Pancreas (tissue), 10 donors: ENCODE results near the gene MPPED1. TPM values are rescaled to one million over a fixed set of nuclear protein-coding genes. Genes with fewer than 3 reads are reported as not detected.

Experiments
- ATAC-seq, 4 donors: fragments of 200-7000 bp; cut with Tn5 transposase; one replicate each; pipeline versions ENCODE4 v1.8.0 to v1.9.1; 2020; ENCODE audit warnings: mild to moderate bottlenecking in 4 of 4, moderate library complexity in 4 of 4
- DNase-seq, 6 donors: peaks; one replicate each; pipeline ENCODE4 v3.0.0-alpha.2; 2020
- FAIRE-seq: peaks from 2 replicates; lab custom pipeline; 2012; peaks lifted over from hg19 to GRCh38; lab: Jason Lieb, UNC
- H3K27ac ChIP-seq, 4 donors: fragments of 200-600 bp; sonication (generic); 1 replicate in 3 of 4; 2 replicates in 1 of 4; pipeline versions ENCODE4 v1.5.0 to v1.8.0; 2020
- H3K27me3 ChIP-seq, 4 donors: fragments of 200-600 bp; one replicate each; pipeline ENCODE4 v1.8.0; 2021
- H3K36me3 ChIP-seq, 3 donors: fragments of 200-600 bp; sonication (generic) in 1 of 3; one replicate each; pipeline versions ENCODE4 v1.5.0 to v1.8.0; 2020 to 2021
- H3K4me1 ChIP-seq, 3 donors: fragments of 200-600 bp; one replicate each; pipeline ENCODE4 v1.8.0; 2021
- H3K4me3 ChIP-seq, 4 donors: fragments of 200-600 bp; sonication (generic) in 2 of 4; one replicate each; pipeline versions ENCODE4 v1.5.0 to v1.8.0; 2020 to 2021
- H3K9me3 ChIP-seq, 4 donors: fragments of 200-600 bp; one replicate each; pipeline ENCODE4 v1.8.0; 2021
- WGBS, 2 donors: extraction: QIAGEN DNeasy Blood & Tissue Kit; methylation state at CpG; one replicate each; pipeline ENCODE4 v1.1.7; 2013; 5-methylcytosine and 5-hydroxymethylcytosine counted together
- intact Hi-C, 3 donors: fragments of 100-400 bp; cut with DNase I; formaldehyde crosslinking; loops; one replicate each; pipeline versions ENCODE4 v1.11.1 to v1.14.2; 2022
- polyA plus RNA-seq, 2 donors: library from polyadenylated mRNA; stranded (reverse); fragments of 200-250 nt; gene quantifications; one replicate each; pipeline ENCODE4 v1.2.3, GENCODE V29; 2013
- total RNA-seq, 6 donors: library from RNA; stranded (reverse); fragmentation: NEBNext Ultra II Directional in 4 of 6; extraction: Animal tissue kit (Norgen Biotek cat#: 25700) in 4 of 6; gene quantifications; one replicate each; pipeline versions ENCODE4 v1.2.1 to v1.2.4, GENCODE V29; 2021 to 2023
- TF ChIP-seq, protein P1 (sequence below), 4 donors: fragments of 200-600 bp; sonication (generic) in 3 of 4; IDR thresholded peaks; one replicate each; pipeline versions ENCODE4 v1.5.0 to v1.8.0; 2021; ENCODE audit warnings: antibody characterized with exemption in 4 of 4
- donor health status: healthy with polysubstance abuse.
- donor health status: DM: no; HTN: no; CAD: no; lungs with moderate emphysema.
- donor health status: DM: no; HTN: no; CAD: no.
- donor health status: control.
- donor health status: control.
- donor health status: Bipolar disorder and iron deficiency.
- donor health status: DM: yes; HTN: yes; CAD: no.
- donor health status: DM: no; HTN: no; CAD: no.
- donor health status: DM: no; HTN: no; CAD: no.
- donor health status: DM: yes; HTN: yes; CAD: no.

Gene MPPED1
- total and polyA plus RNA-seq, 8 donors, result 0.05 TPM; not detected in 7

DNA sequence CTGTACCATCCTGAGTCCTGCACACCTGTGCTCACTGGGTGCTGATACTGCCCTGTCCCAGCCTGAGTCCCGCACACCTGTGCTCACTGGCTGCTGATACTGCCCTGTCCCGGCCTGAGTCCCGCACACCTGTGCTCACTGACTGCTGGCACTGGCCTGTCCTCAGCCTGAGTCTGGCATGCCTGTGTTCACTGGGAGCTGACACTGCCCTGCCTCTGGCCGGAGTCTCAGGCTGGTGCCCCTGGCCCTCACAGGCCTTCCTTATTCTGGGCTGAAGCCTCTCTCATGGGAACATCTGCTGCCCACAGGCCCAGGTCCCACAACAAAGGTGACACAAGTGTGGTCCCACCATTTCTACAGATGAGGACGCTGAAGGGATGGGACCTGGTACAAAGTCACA is 115.1 kb downstream of the MPPED1 start:
- FAIRE-seq, result no peak
- intact Hi-C loops, result no loop called here
- WGBS, 2 donors, result 57 to 67% methylated on average over 5 of the region's 5 CpGs
- Histone ChIP-seq H3K9me3 (no peaks in the 10 kb centered on the region), H3K36me3 (no peaks in the 10 kb centered on the region), H3K27ac (no peak overlapping the region), H3K4me1 (no peaks in the 10 kb centered on the region), H3K4me3 (no peak overlapping the region), H3K27me3 (peaks cover 0 to 3% (median 0%) of the 10 kb centered on the region in 4 donors)
- DNase-seq, result no peak
- TF ChIP-seq, protein P1, sequence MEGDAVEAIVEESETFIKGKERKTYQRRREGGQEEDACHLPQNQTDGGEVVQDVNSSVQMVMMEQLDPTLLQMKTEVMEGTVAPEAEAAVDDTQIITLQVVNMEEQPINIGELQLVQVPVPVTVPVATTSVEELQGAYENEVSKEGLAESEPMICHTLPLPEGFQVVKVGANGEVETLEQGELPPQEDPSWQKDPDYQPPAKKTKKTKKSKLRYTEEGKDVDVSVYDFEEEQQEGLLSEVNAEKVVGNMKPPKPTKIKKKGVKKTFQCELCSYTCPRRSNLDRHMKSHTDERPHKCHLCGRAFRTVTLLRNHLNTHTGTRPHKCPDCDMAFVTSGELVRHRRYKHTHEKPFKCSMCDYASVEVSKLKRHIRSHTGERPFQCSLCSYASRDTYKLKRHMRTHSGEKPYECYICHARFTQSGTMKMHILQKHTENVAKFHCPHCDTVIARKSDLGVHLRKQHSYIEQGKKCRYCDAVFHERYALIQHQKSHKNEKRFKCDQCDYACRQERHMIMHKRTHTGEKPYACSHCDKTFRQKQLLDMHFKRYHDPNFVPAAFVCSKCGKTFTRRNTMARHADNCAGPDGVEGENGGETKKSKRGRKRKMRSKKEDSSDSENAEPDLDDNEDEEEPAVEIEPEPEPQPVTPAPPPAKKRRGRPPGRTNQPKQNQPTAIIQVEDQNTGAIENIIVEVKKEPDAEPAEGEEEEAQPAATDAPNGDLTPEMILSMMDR (IDR thresholded peaks at IDR 0.05), result no peak
- no peak for ATAC-seq

DNA sequence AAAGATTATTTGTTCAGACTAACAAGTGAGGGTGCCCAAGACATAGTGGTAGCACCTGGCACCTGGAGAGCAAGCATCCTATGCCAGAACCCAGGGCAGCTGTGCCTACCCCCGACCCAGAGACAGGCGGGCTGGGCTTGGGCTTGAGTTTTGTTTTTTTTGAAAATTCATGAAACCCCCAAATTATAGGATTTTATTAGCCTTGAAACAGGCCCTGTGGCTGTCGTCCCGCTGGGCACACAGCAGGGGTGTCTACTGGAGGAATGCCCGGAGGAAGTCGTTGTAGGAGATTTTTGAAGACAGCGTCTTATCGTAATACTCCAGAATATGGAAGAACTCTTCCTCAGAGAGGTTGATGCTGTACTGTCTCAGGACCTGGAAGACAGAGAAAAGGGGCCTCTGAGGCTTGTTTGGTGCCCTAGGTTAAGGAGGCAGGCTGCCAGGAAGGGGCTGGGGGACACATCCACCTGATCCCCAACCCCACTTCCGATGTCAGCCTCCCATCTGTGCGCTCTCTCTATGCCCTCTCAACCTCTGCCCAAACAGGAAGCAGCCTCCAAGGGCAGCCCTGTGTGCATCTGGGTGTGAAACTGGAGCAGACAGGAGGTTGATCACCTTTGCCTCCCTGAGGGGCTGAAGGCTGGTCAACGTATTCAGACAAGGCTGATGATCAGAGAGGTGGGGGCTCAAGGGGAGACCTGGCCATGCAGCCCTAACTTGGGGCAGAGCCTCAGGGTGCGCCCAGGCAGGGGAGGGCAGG is 117.0 kb downstream of the MPPED1 start:
- Histone ChIP-seq H3K27ac (no peak overlapping the region), H3K36me3 (no peaks in the 10 kb centered on the region), H3K9me3 (no peaks in the 10 kb centered on the region), H3K27me3 (peaks cover 0 to 3% (median 0%) of the 10 kb centered on the region in 4 donors), H3K4me1 (no peaks in the 10 kb centered on the region), H3K4me3 (no peak overlapping the region)
- ATAC-seq, result no peak
- 76 to 77% methylated on average over 12 of the region's 12 CpGs for WGBS, 2 donors
- TF ChIP-seq, protein P1 (IDR thresholded peaks at IDR 0.05), result no peak
- FAIRE-seq, result no peak
- intact Hi-C loops, result no loop called here
- no peak for DNase-seq

DNA sequence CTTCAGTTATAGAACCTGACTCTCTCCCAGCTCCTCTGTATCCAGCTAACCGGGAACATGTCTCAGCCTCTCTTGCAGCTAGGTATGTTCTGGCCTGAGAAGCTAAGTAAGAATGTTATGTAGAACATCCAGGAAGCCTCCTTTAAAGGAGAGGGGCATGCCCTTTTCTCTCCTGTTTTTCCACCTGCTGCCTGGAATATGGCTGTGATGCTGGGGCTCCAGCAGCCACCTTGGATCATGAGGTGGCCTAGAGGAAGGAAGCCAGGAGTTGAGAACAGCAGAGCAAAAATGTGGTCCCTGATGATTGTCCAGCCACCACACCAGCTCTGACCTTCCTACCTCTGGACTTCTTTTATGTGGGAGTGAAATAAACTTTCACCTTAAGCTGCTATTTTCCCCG is 117.6 kb downstream of the MPPED1 start:
- peaks cover 0 to 3% (median 0%) of the 10 kb centered on the region in 4 donors for H3K27me3 ChIP-seq
- H3K4me3 ChIP-seq, result no peak overlapping the region
- no peaks in the 10 kb centered on the region for H3K4me1 ChIP-seq
- ATAC-seq (no peak), DNase-seq (no peak), FAIRE-seq (no peak)
- WGBS, 2 donors, result 95 to 100% methylated on average over 2 of the region's 2 CpGs
- no peaks in the 10 kb centered on the region for H3K9me3 ChIP-seq
- no peak overlapping the region for H3K27ac ChIP-seq
- TF ChIP-seq, protein P1 (IDR thresholded peaks at IDR 0.05), result no peak
- intact Hi-C loops, result no loop called here
- H3K36me3 ChIP-seq, result no peaks in the 10 kb centered on the region

DNA sequence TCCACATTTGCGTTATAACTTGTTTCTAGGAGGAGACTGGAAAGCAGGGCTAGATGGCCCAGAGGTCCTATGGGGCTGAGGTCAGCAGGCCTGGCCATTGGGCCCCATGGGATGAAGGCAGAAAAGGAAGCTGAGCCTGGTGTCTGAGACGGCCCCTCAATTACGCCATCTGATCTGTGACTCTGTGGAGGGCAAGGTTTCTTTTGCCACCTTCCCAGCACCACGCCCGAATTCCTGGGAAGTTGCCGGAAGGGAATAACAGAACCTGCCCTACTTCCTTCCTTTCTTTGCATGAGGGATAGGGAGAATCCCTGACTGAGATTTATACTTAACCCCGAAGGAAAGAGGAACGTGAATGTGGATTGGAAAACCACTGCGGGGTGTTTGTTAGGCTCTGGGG is 118.1 kb downstream of the MPPED1 start:
- ATAC-seq, result no peak
- Histone ChIP-seq H3K27ac (no peak overlapping the region), H3K4me3 (no peak overlapping the region), H3K27me3 (peaks cover 0 to 3% (median 0%) of the 10 kb centered on the region in 4 donors), H3K4me1 (no peaks in the 10 kb centered on the region), H3K9me3 (no peaks in the 10 kb centered on the region), H3K36me3 (no peaks in the 10 kb centered on the region)
- FAIRE-seq, result no peak
- 84 to 86% methylated on average over 9 of the region's 9 CpGs for WGBS, 2 donors
- DNase-seq, result no peak
- intact Hi-C loops, result no loop called here
- TF ChIP-seq, protein P1 (IDR thresholded peaks at IDR 0.05), result no peak
